ENCODE measurements around the gene GEMIN7.
A peak's percentile ranks its signal among the peaks of the same experiment; 100 is the strongest.

Gene GEMIN7

DNA sequence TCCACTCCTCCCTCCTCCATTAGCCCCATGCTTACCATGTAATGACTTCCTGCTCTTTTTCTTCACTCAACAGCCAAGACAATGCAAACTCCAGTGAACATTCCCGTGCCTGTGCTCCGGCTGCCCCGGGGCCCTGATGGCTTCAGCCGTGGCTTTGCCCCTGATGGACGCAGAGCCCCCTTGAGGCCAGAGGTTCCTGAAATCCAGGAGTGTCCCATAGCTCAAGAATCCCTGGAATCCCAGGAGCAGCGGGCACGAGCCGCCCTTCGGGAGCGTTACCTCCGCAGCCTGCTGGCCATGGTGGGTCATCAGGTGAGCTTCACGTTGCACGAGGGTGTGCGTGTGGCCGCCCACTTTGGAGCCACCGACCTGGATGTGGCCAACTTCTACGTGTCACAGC lies 11.0 kb downstream of the GEMIN7 start:
- DNase-seq (ENCODE audit: low spot score) = no peak

DNA sequence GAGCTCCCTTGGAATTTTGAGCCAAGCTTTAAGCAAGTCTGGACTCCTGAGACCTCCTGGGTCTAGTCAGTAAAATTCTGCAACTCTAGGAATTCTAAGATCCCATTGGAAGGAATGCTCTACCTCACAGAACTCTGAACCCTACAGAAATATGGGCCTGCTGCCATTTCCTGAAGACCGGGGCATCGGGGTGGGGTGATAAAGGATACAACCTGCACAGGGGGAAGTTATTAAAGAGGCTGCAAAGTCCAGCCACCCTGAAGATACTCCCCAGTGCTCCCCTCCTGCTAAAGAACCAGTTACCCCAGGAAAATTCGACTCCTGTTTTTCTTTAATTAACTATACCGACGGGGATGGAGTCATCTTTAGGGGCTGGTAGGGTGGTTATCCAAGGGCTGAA lies 11.5 kb downstream of the GEMIN7 start:
- DNase-seq (ENCODE audit: low spot score) = no peak

DNA sequence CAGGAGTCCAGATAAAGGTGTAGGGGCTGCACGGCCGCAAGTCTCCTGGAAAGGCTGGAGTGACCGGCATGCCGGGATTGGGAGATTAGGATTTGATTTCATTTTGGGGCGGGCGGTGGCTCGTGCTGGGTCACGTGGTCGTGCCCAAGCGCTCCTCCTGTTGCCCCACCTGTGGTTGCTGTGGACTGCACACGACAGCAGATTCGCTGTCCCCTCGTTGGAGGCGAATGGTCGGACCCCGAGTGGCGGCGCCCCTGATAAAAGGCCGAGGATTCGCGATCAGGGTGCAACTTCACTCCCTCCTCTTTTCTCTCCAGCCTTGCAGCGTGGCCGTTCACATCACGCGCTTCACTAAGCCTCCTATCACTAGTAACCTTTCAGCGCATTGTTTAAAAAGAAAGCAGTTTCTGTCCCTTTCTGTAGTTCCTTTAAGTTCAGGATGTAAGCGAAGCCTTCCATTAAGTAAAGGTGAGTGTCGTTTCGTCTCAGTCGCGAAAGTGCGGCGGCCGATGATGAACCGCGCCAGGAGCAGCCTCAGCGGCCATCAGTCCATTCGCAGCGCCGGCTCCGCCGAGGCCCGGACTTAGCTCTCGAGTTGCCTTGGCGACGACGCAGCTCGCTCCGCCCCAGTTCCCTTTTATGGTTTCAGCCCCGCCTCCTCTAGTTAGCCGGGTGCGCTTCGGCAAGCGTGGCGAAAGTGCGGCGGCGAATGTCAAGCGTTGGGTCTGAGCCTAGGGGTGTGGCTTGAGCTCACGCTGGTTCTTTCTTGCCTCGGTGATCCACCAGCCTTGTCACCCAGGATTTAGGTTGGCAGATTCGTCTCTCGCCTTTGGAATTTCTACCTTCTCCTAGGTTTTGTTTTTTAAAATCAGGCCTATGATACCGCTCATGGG lies 12.2 kb downstream of the GEMIN7 start:
- peak; percentile 99 for DNase-seq (ENCODE audit: low spot score)

DNA sequence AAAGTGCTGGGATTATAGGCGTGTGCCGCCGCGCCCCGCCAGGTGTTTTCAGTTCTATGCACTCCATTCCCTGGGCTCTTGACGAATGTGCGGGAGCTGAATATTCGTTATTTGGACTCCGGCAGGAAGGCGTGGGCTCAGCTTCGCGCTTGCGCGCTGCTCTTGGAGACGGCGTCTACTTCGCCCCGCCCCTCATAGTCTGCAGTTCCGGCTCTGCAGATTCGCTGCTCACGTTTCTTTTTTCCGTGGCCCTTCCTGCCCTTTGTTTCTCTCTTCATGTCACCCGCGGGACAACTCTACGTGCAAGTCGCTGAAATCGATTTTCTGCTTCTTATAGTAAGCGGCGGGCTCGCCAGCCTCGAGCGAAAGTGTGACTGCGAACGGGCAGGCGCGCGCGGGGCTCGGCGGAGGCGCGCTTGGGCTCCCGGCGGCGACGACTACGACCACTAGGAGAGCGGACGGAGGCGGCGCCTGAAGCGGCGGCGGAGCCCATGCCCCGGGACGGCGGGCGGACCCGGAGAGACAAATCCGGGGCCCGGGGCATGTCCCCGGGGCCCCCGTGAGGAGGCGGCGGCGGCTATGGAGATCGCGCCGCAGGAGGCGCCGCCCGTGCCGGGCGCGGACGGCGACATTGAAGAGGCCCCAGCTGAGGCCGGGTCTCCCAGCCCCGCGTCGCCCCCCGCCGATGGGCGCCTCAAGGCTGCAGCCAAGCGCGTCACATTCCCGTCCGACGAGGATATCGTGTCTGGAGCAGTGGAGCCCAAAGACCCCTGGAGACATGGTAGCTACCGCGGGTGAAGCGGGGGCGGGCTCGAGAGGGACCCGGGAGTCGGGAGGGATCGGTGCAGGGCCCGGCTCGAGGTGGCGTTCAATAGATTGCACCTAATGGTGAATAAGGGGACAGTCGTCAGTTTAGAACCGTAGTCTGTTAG lies 14.0 kb downstream of the GEMIN7 start, which contains the start of gene PPP1R37:
TSS of gene PPP1R37 (plus strand) at position 433 of the 932 bp plus-strand sequence. CDS start at position 580, 147 bp downstream.
- peak; percentile 94 for DNase-seq (ENCODE audit: low spot score)

DNA sequence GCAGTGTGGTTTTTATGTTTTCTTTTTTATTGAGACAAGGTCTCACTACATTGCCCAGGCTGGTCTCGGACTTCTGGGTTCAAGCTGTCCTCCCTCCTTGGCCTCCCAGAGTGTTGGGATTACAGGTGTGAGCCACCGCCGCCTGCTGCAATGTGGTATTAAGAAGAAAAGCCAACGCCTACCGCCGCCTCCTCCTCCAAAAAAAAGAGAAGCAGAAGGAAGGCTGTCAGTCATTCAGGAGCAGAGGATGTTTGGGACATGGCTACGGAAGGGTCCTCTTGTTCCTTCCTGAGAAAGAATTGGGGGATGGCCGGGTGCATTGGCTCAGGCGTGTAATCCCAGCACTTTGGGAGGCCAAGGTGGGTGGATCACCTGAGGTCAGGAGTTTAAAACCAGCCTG lies 15.1 kb downstream of the GEMIN7 start:
- DNase-seq (ENCODE audit: low spot score) = no peak

DNA sequence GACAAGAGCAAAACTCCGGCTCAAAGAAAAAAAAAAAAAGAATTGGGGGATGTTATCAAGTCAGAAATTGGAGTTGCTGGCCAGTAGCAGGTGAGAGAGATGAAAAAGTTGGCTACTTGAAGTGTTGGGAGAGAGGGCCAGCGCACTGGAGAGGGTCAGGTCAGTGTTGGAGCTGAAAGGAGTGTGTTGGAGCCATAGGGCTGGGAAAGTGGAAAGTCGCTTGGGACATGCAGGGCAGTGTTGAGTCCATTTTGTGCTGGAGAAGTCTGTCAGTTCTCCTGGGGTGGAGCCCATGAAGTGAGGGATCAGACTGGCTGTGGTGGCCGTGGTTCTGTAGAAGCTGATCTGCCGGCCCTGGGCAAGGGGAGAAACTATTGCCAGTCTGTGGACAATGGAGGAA lies 15.6 kb downstream of the GEMIN7 start:
- no peak for DNase-seq (ENCODE audit: low spot score)

DNA sequence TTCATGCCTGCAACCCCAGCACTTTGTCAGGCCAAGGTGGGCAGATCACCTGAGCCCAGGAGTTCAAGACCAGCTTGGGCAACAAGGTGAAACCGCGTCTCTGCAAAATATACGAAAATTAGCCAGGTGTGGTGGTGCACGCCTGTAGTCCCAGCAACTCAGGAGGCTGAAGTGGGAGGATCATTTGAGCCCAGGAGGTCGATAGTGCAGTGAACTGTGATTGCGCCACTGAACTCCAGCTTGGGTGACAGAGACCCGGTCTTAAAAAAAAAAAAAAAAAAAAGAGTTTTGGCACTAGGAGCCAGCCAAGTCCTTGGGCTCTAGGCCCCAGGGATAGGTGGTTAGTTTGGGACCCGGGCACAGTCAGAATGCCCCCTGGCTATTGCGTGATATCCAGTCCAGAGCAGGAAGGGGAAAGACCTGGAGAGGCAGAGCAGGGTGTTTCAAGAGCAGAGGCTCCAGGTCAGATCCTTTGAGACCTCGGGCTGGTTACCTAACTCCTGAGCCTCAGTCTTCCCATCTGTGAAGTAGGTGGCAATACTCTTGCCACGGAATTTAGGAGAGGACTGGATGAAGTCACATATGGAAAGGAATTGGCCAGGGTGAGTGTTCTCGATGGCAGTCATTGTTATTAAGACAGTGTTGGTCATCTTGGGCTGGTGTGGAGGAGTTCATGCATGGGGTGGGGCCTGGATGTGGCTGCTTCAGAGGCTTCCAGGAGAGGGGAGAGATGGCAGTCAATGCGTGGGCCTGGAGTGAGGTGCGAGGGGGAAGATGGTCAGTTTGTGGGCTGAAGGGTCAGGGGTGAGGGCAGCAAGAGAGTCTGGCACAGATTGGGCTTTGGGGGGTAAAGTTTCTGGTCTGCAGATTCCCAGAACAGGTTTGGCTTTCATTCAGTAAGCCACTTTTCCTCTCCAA lies 16.7 kb downstream of the GEMIN7 start:
- DNase-seq (ENCODE audit: low spot score) = no peak

DNA sequence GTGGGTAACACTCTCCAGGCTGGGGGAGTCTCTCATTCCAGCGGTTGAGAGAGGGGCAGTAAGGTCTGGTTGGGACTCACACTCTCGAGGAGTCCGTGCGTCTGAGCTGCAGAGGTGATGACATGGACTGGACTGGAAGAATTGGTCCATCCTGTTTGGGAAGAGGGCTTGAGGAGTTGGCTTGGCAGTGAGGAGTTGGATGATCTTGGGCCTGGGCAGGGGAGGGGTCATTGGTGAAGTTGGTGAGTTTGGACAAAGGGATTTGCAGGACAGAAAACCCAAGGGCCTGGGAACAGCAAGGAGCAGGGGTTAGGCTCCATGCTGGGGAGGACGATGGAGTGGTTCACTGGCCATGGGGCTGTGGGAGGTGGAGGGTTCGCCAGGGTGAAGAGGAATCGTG lies 17.6 kb downstream of the GEMIN7 start:
- no peak for DNase-seq (ENCODE audit: low spot score)

DNA sequence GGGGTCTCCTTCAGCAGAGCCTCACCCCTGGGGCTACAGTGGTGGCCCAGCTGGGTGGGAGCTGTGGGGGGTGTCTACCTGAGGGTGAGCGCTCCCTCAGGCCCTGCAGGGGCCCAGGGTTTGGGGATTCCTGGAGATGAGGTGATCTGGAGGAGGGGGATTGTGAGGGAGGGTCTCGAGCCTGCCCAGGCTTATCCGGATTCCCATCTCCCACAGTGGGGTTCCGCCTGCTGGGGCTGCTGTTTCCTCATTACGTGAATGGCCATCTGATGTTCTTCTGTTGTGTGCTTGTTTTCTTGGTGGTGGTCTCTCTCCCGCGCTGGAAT lies 18.4 kb downstream of the GEMIN7 start:
- DNase-seq (ENCODE audit: low spot score) = no peak

DNA sequence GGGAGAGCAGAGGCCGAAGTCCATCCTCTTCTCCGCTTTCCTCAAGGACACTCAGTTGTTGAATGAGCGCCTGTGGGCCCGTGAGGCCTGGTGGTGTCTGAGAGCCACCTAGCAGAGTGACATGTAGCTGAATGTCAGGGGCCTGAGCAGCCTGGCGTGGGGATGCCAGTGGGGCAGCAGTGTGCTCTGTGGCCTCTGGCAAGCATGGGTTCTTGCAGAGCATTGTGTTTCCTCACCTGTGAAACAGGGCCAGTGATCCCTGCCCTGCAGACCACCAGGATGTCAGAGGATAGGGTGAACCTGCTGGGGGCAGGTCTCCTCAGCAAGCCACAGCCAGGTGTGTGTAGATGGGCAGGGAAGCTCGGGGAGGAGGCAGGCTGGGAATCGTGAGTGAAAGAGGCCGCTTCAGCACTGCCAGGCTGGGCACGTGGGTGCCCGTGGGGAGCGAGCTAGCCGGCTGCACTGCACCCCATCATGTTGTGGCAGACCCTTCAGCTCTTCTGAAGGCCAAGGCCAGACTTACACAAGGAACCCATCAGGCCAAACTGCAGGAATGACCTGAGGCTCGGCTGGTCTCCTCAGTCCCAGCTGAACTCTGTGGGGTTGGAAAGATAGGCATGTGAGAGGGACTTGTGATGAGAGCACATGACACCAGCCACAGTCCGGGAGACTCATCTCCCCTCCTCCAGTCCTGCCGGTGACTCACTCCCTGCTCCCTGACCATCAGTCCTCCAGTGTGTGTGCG lies 18.9 kb downstream of the GEMIN7 start:
- DNase-seq (ENCODE audit: low spot score) = peak; percentile 65

DNA sequence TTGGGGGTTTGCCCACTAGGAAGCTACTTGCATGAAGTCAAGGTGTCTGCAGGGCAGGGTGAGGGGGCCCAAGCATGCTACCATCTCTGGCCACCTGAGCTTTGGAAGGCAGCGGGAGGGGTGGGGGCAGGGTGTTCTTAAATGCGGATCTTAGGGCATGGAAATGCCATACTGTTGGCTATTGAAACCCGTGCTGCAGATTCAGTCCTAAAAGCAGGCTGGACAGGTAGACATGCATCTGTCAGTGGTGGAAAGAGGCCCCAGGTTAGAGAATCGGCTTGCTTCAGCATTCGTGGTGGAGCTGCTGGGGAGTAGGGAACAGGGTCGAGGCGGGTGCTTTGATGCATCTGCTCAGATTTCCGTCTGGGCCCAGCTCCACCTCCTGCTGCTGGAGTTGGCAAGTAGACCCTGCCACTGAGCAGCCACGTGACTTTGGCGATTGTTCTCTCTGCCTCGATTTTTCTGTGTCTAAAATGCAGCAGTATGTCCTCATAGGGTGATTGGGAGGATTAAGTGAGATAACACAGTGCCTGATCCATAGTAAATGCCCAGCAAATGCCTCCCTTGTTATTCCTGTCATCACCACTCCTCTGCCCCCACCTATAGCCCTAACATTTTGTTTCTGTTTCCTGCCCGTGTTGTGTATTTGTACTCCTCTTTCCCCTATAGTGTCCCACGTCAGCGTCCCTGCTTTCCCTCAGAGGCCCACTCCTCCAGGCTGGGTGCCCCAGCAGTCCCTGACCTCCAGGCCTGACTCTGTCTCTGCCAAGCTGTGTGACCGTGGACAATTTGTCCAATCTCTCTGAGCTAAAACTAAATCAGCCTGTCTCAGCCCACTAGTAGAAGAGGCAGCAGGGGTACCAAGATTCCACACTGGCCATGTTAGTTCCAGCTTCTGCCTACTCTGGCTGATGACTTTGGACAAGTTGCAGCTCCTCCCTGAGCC lies 19.7 kb downstream of the GEMIN7 start:
- DNase-seq (ENCODE audit: low spot score) = peak; percentile 83

DNA sequence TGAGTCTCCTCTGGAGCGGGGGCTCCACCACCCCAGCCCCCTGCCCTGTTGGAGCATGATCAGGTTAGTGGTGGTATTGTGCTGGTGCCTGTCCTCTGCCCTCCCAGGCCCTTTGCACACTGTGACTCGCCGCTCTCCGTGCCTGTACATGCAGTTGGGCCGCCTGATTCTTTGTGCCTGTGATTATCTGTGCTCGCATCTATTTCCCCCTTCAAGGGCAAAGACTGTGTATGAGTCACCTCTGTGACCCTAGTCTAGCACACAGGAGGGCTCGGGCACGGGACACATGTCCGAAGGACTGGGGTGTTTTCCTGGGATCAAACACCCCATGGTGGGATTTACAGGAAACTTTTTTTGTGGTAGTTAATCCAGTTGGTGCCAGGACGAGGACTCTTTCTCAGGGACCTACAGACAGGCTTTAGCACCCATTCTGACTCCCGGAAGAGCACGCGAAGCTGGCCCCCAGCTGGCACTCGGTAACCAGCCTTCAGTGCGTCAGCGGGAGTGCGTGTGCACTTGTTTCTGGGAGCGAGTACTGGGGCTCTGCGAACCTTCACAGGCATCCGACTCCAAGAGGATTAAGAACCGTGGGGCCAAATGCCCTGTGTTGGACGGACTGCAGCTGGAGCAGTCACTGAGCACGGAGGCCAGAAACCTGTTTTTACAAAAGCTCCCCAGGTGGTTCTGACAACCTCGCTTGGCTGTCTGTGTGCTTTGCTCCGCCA lies 20.6 kb downstream of the GEMIN7 start:
- DNase-seq (ENCODE audit: low spot score) = no peak

DNA sequence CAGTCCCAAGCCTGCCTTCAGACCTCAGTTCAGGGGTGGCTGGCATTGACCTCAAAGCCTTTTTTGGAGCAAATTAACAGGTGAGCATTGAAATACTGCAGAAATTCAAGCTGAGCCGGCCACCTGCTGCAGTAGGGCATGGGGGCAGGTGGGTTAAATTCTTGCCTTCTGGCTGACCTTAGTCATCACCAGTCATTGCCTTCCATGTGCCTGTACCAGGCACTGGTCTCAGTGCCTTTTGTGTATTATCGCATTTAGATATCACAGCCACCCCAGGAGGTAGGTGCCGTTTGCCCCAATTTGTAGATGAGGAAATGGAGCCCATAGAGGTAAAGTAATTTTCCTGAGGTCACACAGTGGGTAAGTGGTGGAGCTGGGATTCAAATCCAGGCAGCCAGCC lies 21.1 kb downstream of the GEMIN7 start:
- DNase-seq (ENCODE audit: low spot score) = no peak

DNA sequence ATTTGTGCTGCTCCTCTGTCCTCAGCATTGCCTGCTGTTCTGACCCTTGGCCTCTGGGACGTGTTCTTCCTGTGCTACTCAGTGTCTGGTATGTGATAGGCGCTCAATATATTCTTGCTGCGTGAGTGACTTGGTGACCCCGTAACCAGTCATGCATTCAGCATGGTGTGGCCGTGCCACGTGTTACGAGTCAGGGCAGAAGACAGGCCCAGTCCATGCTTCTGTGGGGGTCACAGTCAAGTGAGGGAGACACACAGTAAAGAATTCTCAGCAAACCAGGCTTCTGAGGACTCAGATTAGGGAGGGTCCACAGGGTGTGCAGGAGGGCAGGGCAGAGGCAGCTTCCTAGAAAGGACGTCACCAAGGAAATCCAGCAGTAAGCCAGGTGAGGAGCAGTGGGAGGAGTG lies 21.8 kb downstream of the GEMIN7 start:
- no peak for DNase-seq (ENCODE audit: low spot score)

DNA sequence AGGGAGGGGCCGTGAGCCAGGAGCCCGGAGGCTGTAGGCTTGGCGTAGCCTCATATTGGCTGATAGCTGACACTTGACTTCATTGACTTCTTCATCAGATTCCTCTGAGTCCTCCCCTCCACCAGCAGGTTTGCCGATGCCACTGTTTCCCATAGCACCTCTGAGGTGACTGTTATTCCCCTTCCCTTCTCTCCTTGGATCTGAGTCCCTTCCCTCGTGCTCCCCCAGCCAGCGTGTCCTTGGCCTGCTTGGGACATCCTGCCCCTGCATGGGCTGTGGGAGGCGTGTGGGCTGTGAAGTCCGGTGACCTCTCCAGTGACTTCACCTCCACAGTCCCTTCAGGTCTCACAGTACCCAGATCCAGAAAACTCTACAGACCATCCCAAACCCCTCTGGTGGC lies 22.7 kb downstream of the GEMIN7 start:
- no peak for DNase-seq (ENCODE audit: low spot score)

DNA sequence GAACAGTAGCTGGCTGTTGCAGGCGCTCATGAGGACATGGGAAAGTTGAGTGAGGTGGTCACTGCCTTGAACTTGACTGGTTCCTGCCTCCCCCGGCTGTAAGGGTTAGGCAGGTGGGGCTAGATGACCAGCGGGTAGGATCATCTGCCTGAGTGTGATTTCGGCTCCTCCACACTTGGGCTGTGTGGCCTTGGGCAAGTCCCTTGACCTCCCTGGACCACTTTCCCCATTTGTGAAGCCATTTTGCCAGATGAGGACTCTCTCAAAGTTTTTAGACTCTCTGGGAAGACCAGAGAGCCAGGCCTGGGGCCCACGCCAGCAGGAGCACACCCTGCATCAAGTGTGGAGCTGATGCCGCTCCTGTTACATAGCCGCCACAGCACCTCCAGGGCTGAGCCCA lies 23.4 kb downstream of the GEMIN7 start:
- no peak for DNase-seq (ENCODE audit: low spot score)

DNA sequence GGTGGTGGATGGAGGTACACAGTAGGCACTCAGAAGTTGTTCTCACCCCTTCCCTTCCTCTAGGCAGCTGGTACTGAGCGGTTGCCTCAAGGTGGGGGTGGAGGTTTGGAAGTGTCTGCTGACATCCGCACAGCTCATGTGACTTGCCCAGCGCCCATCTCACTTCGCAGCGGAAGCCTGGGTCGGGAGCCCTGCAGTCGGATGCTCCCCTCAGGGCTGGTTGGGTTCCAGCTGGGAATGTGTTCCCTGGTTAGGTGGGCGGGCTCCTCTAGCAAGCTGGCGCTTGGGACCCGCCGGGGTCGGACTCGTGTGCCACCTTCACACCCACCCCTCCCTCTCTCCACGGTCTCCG lies 24.1 kb downstream of the GEMIN7 start:
- DNase-seq (ENCODE audit: low spot score) = no peak

DNA sequence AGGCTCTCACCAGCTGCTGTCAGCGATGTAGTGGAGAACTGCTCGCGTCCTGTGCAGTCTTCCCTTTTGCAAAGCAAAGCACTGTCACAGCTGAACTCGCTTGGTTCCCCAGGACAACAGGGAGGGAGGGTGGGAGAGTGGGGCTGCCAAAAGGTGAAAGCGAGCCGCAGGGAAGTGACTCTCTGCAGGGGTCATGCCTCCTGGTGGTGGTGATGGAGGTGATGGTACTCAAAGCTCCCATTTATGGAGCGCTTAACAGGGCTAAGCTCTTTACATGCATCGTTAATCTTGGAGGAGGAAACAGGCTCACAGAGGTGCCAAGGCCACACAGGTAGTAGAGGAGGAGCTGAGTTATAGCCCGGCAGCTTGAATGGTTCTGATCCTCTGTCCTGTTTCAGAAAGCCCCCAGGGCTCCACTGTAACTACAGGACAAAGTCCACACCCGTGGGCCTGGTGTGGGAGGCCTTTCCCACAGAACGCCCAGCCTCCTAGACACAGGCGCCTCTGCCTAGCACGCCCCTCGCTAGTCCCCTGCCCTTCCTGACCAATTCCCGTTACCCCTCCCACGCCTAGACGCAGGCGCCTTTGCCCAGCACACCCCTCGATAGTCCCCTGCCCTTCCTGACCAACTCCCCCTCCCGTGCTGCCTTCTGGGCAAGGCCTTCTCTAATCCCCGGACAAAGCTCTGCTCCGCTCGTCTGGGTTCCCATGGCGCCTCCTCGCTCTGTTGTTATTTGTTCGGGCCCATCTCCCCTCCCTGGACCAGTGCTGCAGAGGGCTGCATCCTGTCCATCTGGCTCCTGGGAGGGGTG lies 24.7 kb downstream of the GEMIN7 start:
- no peak for DNase-seq (ENCODE audit: low spot score)
